ENCODE measurements around the gene SQOR.

DNA sequence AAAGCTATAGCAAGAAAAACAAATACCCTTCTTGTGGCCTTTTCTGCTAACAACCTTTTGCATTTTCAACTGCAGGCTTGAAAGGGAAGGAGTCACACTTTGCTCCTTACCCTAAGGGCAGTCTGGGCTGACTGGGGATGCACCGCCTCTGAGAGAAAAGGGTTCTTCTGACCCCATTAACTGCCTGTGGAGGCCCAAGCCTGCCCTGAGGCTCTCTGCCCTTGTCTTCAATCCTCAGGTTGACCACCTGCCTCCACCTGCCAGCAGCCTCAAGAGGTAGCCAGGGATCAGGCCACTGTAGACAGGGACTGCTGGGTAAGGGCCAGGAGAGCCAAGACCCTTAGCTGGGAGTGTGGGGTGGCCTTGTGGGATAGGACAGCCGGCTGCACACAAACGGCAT lies 93.8 kb downstream of the SQOR start:
- no peak for TF ChIP-seq TAF1 (IDR thresholded peaks at IDR 0.05; ENCODE audit: borderline replicate concordance, insufficient read depth, low read length)
- no peak for TF ChIP-seq SIN3A (IDR thresholded peaks at IDR 0.05; ENCODE audit: borderline replicate concordance, insufficient read depth, low read length)
- TF ChIP-seq FOXP2 (optimal IDR thresholded peaks at IDR 0.05; ENCODE audit: borderline replicate concordance, extremely low read depth, extremely low read length, insufficient read depth): no peak
- TF ChIP-seq POLR2AphosphoS5 (IDR thresholded peaks at IDR 0.05; ENCODE audit: low read depth, low read length): no peak

Data from PFSK-1 (cell line).